ENCODE results near the gene FAM120A. TPM values are rescaled to one million over a fixed set of nuclear protein-coding genes. Genes with fewer than 3 reads are reported as not detected.

FAM120A gene
- total RNA-seq, 1 experiment from 2014 or later, result 43.2 TPM

GRCh38 chr9:93417538-93417937, 33.9 kb upstream of the FAM120A start:
- Mint-ChIP-seq H3K36me3 (ENCODE audit: insufficient read depth, unreplicated experiment) (no peaks in the 10 kb centered on the region), H3K9me3 (ENCODE audit: unreplicated experiment) (peaks cover 18% of the 10 kb centered on the region), H3K27me3 (ENCODE audit: insufficient read depth, unreplicated experiment) (no peaks in the 10 kb centered on the region), H3K27ac (ENCODE audit: unreplicated experiment) (no peak overlapping the region), H3K4me3 (ENCODE audit: unreplicated experiment) (no peak overlapping the region), H3K4me1 (ENCODE audit: low read depth, unreplicated experiment) (no peaks in the 10 kb centered on the region)
- Histone ChIP-seq H3K9me3 (no peaks in the 10 kb centered on the region), H3K36me3 (ENCODE audit: control insufficient read depth, insufficient read depth, low read length) (no peaks in the 10 kb centered on the region), H3K27me3 (replicated peaks; ENCODE audit: control insufficient read depth, insufficient read depth, low read length) (no peaks in the 10 kb centered on the region), H3K4me3 (ENCODE audit: low read depth, low read length) (no peak overlapping the region), H3K4me1 (no peaks in the 10 kb centered on the region)
- ChIA-PET POLR2A (no interaction called here), CTCF (no interaction called here)
- BruUV-seq (replicated peaks), result no TSS peak
- no peak for DNase-seq
- intact Hi-C loops (cut with micrococcal nuclease; ENCODE audit: unreplicated experiment), result no loop called here
- TF ChIP-seq CTCF (IDR thresholded peaks at IDR 0.05; ENCODE audit: insufficient read depth in 1 of 2, low read depth in 1 of 2, low read length in 1 of 2, severe bottlenecking in 1 of 2, unreplicated experiment in 1 of 2), result no peak

- Histone ChIP-seq H3K9me3 (no peaks in the 10 kb centered on the region), H3K27me3 (replicated peaks; ENCODE audit: control insufficient read depth, insufficient read depth, low read length) (no peaks in the 10 kb centered on the region), H3K36me3 (ENCODE audit: control insufficient read depth, insufficient read depth, low read length) (no peaks in the 10 kb centered on the region), H3K4me3 (ENCODE audit: low read depth, low read length) (no peak overlapping the region), H3K4me1 (no peaks in the 10 kb centered on the region)
- ChIA-PET CTCF (no interaction called here), POLR2A (no interaction called here)
- BruUV-seq (replicated peaks), result no TSS peak
- H3K36me3 Mint-ChIP-seq (ENCODE audit: insufficient read depth, unreplicated experiment), result no peaks in the 10 kb centered on the region
- no peak for DNase-seq
- H3K27me3 Mint-ChIP-seq (ENCODE audit: insufficient read depth, unreplicated experiment), result no peaks in the 10 kb centered on the region
- no peaks in the 10 kb centered on the region for H3K4me1 Mint-ChIP-seq (ENCODE audit: low read depth, unreplicated experiment)
- intact Hi-C loops (cut with micrococcal nuclease; ENCODE audit: unreplicated experiment), result no loop called here
- H3K27ac Mint-ChIP-seq (ENCODE audit: unreplicated experiment), result no peak overlapping the region
- no peak overlapping the region for H3K4me3 Mint-ChIP-seq (ENCODE audit: unreplicated experiment)
- TF ChIP-seq CTCF (IDR thresholded peaks at IDR 0.05; ENCODE audit: insufficient read depth in 1 of 2, low read depth in 1 of 2, low read length in 1 of 2, severe bottlenecking in 1 of 2, unreplicated experiment in 1 of 2), result no peak
- H3K9me3 Mint-ChIP-seq (ENCODE audit: unreplicated experiment), result peaks cover 18% of the 10 kb centered on the region
Observed at GRCh38 chr9:93419023-93419422, 32.5 kb upstream of the FAM120A start.

- CTCF ChIA-PET, result no interaction called here
- Mint-ChIP-seq H3K4me3 (ENCODE audit: unreplicated experiment) (no peak overlapping the region), H3K36me3 (ENCODE audit: insufficient read depth, unreplicated experiment) (no peaks in the 10 kb centered on the region), H3K9me3 (ENCODE audit: unreplicated experiment) (peaks cover 20% of the 10 kb centered on the region), H3K27ac (ENCODE audit: unreplicated experiment) (no peak overlapping the region), H3K4me1 (ENCODE audit: low read depth, unreplicated experiment) (no peaks in the 10 kb centered on the region), H3K27me3 (ENCODE audit: insufficient read depth, unreplicated experiment) (no peaks in the 10 kb centered on the region)
- POLR2A ChIA-PET, result no interaction called here
- no peaks in the 10 kb centered on the region for H3K27me3 ChIP-seq (replicated peaks; ENCODE audit: control insufficient read depth, insufficient read depth, low read length)
- H3K36me3 ChIP-seq (ENCODE audit: control insufficient read depth, insufficient read depth, low read length), result no peaks in the 10 kb centered on the region
- no TSS peak for BruUV-seq (replicated peaks)
- H3K4me1 ChIP-seq, result no peaks in the 10 kb centered on the region
- intact Hi-C loops (cut with micrococcal nuclease; ENCODE audit: unreplicated experiment), result no loop called here
- no peak overlapping the region for H3K4me3 ChIP-seq (ENCODE audit: low read depth, low read length)
- no peak for DNase-seq
- no peaks in the 10 kb centered on the region for H3K9me3 ChIP-seq
- TF ChIP-seq CTCF (IDR thresholded peaks at IDR 0.05; ENCODE audit: insufficient read depth in 1 of 2, low read depth in 1 of 2, low read length in 1 of 2, severe bottlenecking in 1 of 2, unreplicated experiment in 1 of 2), result no peak
Observed at GRCh38 chr9:93422977-93423616, 28.4 kb upstream of the FAM120A start.
